ENCODE measurements around the gene DERA. TPM values are rescaled to one million over a fixed set of nuclear protein-coding genes. Genes with fewer than 3 reads are reported as not detected.
"Not testable (repeated sequence)": the region's sequence is repeated elsewhere in the genome, so short reads cannot be mapped to it uniquely, and the experiment has no call there.

Gene DERA
- total and polyA plus RNA-seq, 2 donors (not counting 1 experiment from before 2014, with no cell fraction given): 48.2 to 51.5 TPM

DNA sequence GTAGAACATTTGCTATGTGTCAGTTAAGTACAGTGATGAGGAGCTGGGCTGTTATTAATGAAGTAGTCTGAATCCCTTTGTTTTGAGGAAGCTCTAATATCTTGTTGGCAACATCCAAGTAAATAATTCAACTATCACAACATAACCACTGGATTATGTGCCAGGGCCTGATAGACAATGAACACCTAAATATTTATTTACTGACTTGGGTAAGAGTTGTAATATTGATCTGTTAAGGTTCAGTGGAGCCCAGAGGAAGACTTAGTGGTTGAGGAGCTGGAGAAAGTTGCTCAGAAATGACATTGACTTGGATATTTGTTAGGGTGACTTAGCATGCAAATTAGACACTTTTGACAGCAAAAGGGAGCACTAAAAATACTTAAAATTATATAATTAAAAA, 26.8 kb downstream of the DERA start:
- Histone ChIP-seq H3K9me3 (ENCODE audit: control insufficient read depth, insufficient read depth, low read depth, low read length) (no peaks in the 10 kb centered on the region), H3K36me3 (ENCODE audit: control insufficient read depth, insufficient read depth, low read length) (no peaks in the 10 kb centered on the region), H3K4me2 (ENCODE audit: extremely low read depth, insufficient read depth, low read length) (no peak overlapping the region), H3K79me2 (ENCODE audit: control insufficient read depth, insufficient read depth, low read length) (no peaks in the 10 kb centered on the region), H2AFZ (ENCODE audit: low read length) (no peak overlapping the region), H3K4me1 (ENCODE audit: control insufficient read depth, extremely low read depth, insufficient read depth, low read length) (no peaks in the 10 kb centered on the region), H3K4me3 (replicated peaks in 1 of 4; ENCODE audit: control extremely low read depth in 1 of 4, insufficient read depth in 1 of 4, low read depth in 3 of 4, low read length in 4 of 4) (no peak overlapping the region), H3K9ac (ENCODE audit: insufficient read depth, low read length) (no peak overlapping the region), H3K27me3 (ENCODE audit: control insufficient read depth, insufficient read depth, low read length) (no peaks in the 10 kb centered on the region), H3K27ac (ENCODE audit: insufficient read depth, low read length) (no peak overlapping the region), H4K20me1 (ENCODE audit: control insufficient read depth, extremely low read depth, insufficient read depth, low read length) (no peaks in the 10 kb centered on the region)
- no peak for DNase-seq (ENCODE audit: low read depth in 2 of 2)
- no peak for TF ChIP-seq EZH2 (IDR thresholded peaks at IDR 0.05; ENCODE audit: low read length, missing control alignments)
- no peak for TF ChIP-seq CTCF (conservative IDR thresholded peaks at IDR 0.05 in 1 of 2, IDR thresholded peaks at IDR 0.05 in 1 of 2; ENCODE audit: low read depth in 1 of 2, low read length in 2 of 2)

DNA sequence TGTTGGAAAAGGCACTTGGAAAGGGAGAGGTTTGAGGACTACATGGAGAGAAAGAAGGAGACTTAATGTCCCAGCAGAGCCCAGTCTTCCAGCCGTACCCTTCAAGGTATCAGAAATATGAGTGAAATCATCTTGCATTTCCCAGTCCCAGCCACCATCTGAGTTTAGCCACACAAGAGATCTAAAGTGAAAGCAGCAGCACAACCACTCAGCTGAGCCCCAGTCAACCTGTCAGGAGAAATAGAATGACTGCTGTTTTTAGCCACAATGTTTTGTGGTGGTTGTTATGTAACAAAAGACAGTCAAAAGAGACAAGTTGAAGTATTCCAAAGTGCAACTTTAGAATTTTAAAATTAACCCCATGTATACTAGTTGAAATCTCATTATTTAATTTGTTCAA, 28.0 kb downstream of the DERA start:
- no peak overlapping the region for H2AFZ ChIP-seq (ENCODE audit: low read length)
- H3K36me3 ChIP-seq (ENCODE audit: control insufficient read depth, insufficient read depth, low read length): no peaks in the 10 kb centered on the region
- no peaks in the 10 kb centered on the region for H3K27me3 ChIP-seq (ENCODE audit: control insufficient read depth, insufficient read depth, low read length)
- no peaks in the 10 kb centered on the region for H3K4me1 ChIP-seq (ENCODE audit: control insufficient read depth, extremely low read depth, insufficient read depth, low read length)
- no peaks in the 10 kb centered on the region for H3K9me3 ChIP-seq (ENCODE audit: control insufficient read depth, insufficient read depth, low read depth, low read length)
- no peak overlapping the region for H3K4me3 ChIP-seq (replicated peaks in 1 of 4; ENCODE audit: control extremely low read depth in 1 of 4, insufficient read depth in 1 of 4, low read depth in 3 of 4, low read length in 4 of 4)
- H3K9ac ChIP-seq (ENCODE audit: insufficient read depth, low read length): no peak overlapping the region
- H3K27ac ChIP-seq (ENCODE audit: insufficient read depth, low read length): no peak overlapping the region
- no peaks in the 10 kb centered on the region for H4K20me1 ChIP-seq (ENCODE audit: control insufficient read depth, extremely low read depth, insufficient read depth, low read length)
- DNase-seq (ENCODE audit: low read depth in 2 of 2): no peak
- H3K79me2 ChIP-seq (ENCODE audit: control insufficient read depth, insufficient read depth, low read length): no peaks in the 10 kb centered on the region
- no peak for TF ChIP-seq EZH2 (IDR thresholded peaks at IDR 0.05; ENCODE audit: low read length, missing control alignments)
- no peak for TF ChIP-seq CTCF (conservative IDR thresholded peaks at IDR 0.05 in 1 of 2, IDR thresholded peaks at IDR 0.05 in 1 of 2; ENCODE audit: low read depth in 1 of 2, low read length in 2 of 2)
- no peak overlapping the region for H3K4me2 ChIP-seq (ENCODE audit: extremely low read depth, insufficient read depth, low read length)

GRCh38 chr12:15942475-15942874, 31.3 kb downstream of the DERA start:
- Histone ChIP-seq H3K4me2 (ENCODE audit: extremely low read depth, insufficient read depth, low read length) (no peak overlapping the region), H3K9me3 (ENCODE audit: control insufficient read depth, insufficient read depth, low read depth, low read length) (no peaks in the 10 kb centered on the region), H3K9ac (ENCODE audit: insufficient read depth, low read length) (no peak overlapping the region), H3K4me1 (ENCODE audit: control insufficient read depth, extremely low read depth, insufficient read depth, low read length) (no peaks in the 10 kb centered on the region), H3K27ac (ENCODE audit: insufficient read depth, low read length) (no peak overlapping the region), H3K27me3 (ENCODE audit: control insufficient read depth, insufficient read depth, low read length) (no peaks in the 10 kb centered on the region), H4K20me1 (ENCODE audit: control insufficient read depth, extremely low read depth, insufficient read depth, low read length) (no peaks in the 10 kb centered on the region), H2AFZ (ENCODE audit: low read length) (no peak overlapping the region), H3K79me2 (ENCODE audit: control insufficient read depth, insufficient read depth, low read length) (no peaks in the 10 kb centered on the region), H3K36me3 (ENCODE audit: control insufficient read depth, insufficient read depth, low read length) (no peaks in the 10 kb centered on the region), H3K4me3 (replicated peaks in 1 of 4; ENCODE audit: control extremely low read depth in 1 of 4, insufficient read depth in 1 of 4, low read depth in 3 of 4, low read length in 4 of 4) (no peak overlapping the region)
- TF ChIP-seq EZH2 (IDR thresholded peaks at IDR 0.05; ENCODE audit: low read length, missing control alignments): no peak
- TF ChIP-seq CTCF (conservative IDR thresholded peaks at IDR 0.05 in 1 of 2, IDR thresholded peaks at IDR 0.05 in 1 of 2; ENCODE audit: low read depth in 1 of 2, low read length in 2 of 2): no peak
- DNase-seq (ENCODE audit: low read depth in 2 of 2): no peak

DNA sequence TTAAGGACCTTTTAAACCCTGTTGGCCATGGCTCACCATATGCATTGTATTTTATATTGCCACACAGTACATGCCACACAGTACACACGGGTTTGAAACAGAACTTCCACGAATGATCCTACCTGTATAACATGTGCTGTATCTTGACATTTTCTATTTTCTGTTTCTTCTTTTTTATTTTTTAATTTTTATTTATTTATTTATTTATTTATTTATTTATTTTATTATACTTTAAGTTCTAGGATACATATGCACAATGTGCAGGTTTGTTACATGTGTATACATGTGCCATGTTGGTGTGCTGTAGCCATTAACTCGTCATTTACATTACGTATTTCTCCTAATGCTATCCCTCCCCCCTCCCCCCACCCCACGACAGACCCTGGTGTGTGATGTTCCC, 32.4 kb downstream of the DERA start:
- not testable (repeated sequence) for H3K79me2 ChIP-seq (ENCODE audit: control insufficient read depth, insufficient read depth, low read length); H3K36me3 ChIP-seq (ENCODE audit: control insufficient read depth, insufficient read depth, low read length); H2AFZ ChIP-seq (ENCODE audit: low read length); H3K4me2 ChIP-seq (ENCODE audit: extremely low read depth, insufficient read depth, low read length); H3K4me3 ChIP-seq (replicated peaks in 1 of 4; ENCODE audit: control extremely low read depth in 1 of 4, insufficient read depth in 1 of 4, low read depth in 3 of 4, low read length in 4 of 4); H3K4me1 ChIP-seq (ENCODE audit: control insufficient read depth, extremely low read depth, insufficient read depth, low read length); H4K20me1 ChIP-seq (ENCODE audit: control insufficient read depth, extremely low read depth, insufficient read depth, low read length); H3K9ac ChIP-seq (ENCODE audit: insufficient read depth, low read length); DNase-seq (ENCODE audit: low read depth in 2 of 2); H3K27me3 ChIP-seq (ENCODE audit: control insufficient read depth, insufficient read depth, low read length); H3K27ac ChIP-seq (ENCODE audit: insufficient read depth, low read length); H3K9me3 ChIP-seq (ENCODE audit: control insufficient read depth, insufficient read depth, low read depth, low read length)

DNA sequence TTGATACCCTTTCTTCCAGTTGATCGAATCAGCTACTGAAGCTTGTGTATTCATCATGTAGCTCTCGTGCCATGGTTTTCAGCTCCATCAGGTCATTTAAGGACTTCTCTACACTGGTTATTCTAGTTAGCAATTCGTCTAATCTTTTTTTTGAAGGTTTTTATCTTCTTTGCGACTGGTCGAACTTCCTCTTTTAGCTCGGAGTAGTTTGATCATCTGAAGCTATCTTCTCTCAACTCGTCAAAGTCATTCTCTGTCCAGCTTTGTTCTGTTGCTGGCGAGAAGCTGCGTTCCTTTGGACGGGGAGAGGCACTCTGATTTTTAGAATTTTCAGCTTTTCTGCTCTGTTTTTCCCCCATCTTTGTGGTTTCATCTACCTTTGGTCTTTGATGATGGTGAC, 37.3 kb downstream of the DERA start:
- not testable (repeated sequence) for H3K9me3 ChIP-seq (ENCODE audit: control insufficient read depth, insufficient read depth, low read depth, low read length); H3K4me2 ChIP-seq (ENCODE audit: extremely low read depth, insufficient read depth, low read length); H3K27ac ChIP-seq (ENCODE audit: insufficient read depth, low read length); H2AFZ ChIP-seq (ENCODE audit: low read length); H3K79me2 ChIP-seq (ENCODE audit: control insufficient read depth, insufficient read depth, low read length); H3K4me1 ChIP-seq (ENCODE audit: control insufficient read depth, extremely low read depth, insufficient read depth, low read length); DNase-seq (ENCODE audit: low read depth in 2 of 2); H3K4me3 ChIP-seq (replicated peaks in 1 of 4; ENCODE audit: control extremely low read depth in 1 of 4, insufficient read depth in 1 of 4, low read depth in 3 of 4, low read length in 4 of 4); H3K27me3 ChIP-seq (ENCODE audit: control insufficient read depth, insufficient read depth, low read length); H3K36me3 ChIP-seq (ENCODE audit: control insufficient read depth, insufficient read depth, low read length); H3K9ac ChIP-seq (ENCODE audit: insufficient read depth, low read length); H4K20me1 ChIP-seq (ENCODE audit: control insufficient read depth, extremely low read depth, insufficient read depth, low read length)

All from fibroblast of lung (primary cell).